ENCODE data around the gene TBCD. TPM values are rescaled to one million over a fixed set of nuclear protein-coding genes. Genes with fewer than 3 reads are reported as not detected.

The TBCD gene
- total and polyA plus RNA-seq, 12 donors, result 25.6 to 240 (median 66.2) TPM

- 92 to 96% (median 94%) methylated on average over 25 of the region's 25 CpGs for WGBS, 4 donors
- Histone ChIP-seq H3K4me1 (replicated peaks in 1 of 2) (peaks cover 5 to 6% of the 10 kb centered on the region in 2 donors), H3K27me3 (no peaks in the 10 kb centered on the region), H3K36me3 (replicated peaks in 1 of 2) (no peaks in the 10 kb centered on the region), H3K27ac (peak within 1 kb of the TSS in 2 of 5 donors; percentile 71 to 80), H3K4me3 (no peak within 1 kb of the TSS), H3K9me3 (replicated peaks in 1 of 3) (no peaks in the 10 kb centered on the region)
- TF ChIP-seq POLR2A (IDR thresholded peaks at IDR 0.05) (no peak), CTCF (IDR thresholded peaks at IDR 0.05) (no peak)
- intact Hi-C loops (cut with DNase I), result no loop called here
- DNase-seq, result no peak
Observed at GRCh38 chr17:82839617-82840292, 87.9 kb downstream of the TBCD start, which contains the start of gene ZNF750. Gene ZNF750 (minus strand): TSS chr17:82840022. CDS start chr17:82832454, 7,568 bp downstream.

DNA sequence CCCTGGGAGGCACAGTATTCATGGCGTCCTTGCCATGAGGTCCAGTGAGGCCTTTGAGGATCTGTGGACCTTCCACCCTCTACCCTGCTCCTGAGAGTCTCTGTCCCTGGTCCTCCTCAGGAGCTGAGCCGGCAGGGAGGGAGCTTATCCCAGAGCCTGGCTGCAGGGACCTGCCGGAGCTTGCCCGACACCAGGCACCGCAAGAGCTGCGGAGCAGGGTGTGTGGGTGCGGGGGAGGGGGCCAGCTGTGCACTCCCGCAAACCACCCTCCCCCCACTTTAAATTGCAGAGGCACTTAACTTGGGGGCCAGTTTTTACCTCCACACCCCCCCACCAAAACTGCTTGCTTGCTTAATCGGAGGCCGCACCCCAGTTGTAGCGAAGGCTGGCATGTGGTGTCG, 88.6 kb downstream of the TBCD start:
- Histone ChIP-seq H3K36me3 (replicated peaks in 1 of 2) (no peaks in the 10 kb centered on the region), H3K9me3 (replicated peaks in 1 of 3) (no peaks in the 10 kb centered on the region), H3K27ac (no peak overlapping the region), H3K27me3 (no peaks in the 10 kb centered on the region), H3K4me1 (replicated peaks in 1 of 2) (peaks cover 5 to 6% of the 10 kb centered on the region in 2 donors), H3K4me3 (no peak overlapping the region)
- WGBS, 4 donors, result 94 to 96% (median 95%) methylated on average over 5 to 12 of the region's 12 CpGs
- TF ChIP-seq CTCF (IDR thresholded peaks at IDR 0.05) (no peak), POLR2A (IDR thresholded peaks at IDR 0.05) (no peak)
- DNase-seq, result no peak
- intact Hi-C loops (cut with DNase I), result no loop called here

DNA sequence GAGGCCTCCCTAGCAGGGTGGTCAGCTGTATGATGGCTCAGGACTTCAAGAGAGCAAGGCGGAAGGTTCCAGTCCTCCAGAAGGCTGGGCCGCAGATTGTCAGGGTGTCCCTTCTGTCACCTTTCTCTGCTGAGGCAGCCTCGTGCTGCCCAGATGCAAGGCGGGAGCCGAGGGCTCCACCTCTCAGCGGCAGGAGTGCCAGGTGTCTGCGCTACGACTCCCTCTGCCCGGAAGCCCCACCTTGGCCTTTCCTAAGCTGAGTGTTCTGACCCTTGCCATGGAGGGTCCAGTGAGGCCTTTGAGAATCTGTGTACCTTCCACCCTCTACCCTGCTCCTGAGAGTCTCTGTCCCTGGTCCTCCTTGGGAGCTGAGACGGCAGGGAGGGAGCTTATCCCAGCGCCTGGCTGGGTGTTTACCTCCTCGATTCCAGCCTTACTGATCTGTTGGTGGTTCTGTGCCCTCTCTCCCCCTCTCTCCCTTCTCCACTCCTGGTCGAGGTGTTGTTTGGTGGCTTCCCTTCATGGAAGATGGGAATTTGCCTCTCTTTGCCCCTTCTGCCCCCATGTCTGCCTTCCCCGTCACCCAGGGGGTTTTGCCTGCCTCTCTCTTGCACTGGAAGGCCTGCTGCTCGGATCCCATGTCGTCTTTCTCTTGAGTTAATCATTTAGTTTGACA, 90.2 kb downstream of the TBCD start:
- 92 to 96% (median 95%) methylated on average over 7 to 16 of the region's 16 CpGs for WGBS, 4 donors
- intact Hi-C loops (cut with DNase I), result no loop called here

More for the DNA sequence above, 90.2 kb downstream of the TBCD start:
- H3K4me1 ChIP-seq (replicated peaks in 1 of 2), result peaks cover 5 to 6% of the 10 kb centered on the region in 2 donors
- TF ChIP-seq POLR2A (IDR thresholded peaks at IDR 0.05), result no peak
- no peak for TF ChIP-seq CTCF (IDR thresholded peaks at IDR 0.05)
- H3K4me3 ChIP-seq, result no peak overlapping the region
- no peak for DNase-seq
- no peaks in the 10 kb centered on the region for H3K36me3 ChIP-seq (replicated peaks in 1 of 2)
- no peaks in the 10 kb centered on the region for H3K9me3 ChIP-seq (replicated peaks in 1 of 3)
- H3K27ac ChIP-seq, result no peak overlapping the region
- no peaks in the 10 kb centered on the region for H3K27me3 ChIP-seq
